HG03432 (cell line): ENCODE data around the gene HLA-DRB1.

Experiments used
- ATAC-seq: cut with Tn5 transposase; IDR thresholded peaks from one replicate; pipeline ENCODE4 v1.9.1; 2021; ENCODE audit warnings: mild to moderate bottlenecking, moderate library complexity; ENCODE audit not compliant: unreplicated experiment

Gene HLA-DRB1

DNA sequence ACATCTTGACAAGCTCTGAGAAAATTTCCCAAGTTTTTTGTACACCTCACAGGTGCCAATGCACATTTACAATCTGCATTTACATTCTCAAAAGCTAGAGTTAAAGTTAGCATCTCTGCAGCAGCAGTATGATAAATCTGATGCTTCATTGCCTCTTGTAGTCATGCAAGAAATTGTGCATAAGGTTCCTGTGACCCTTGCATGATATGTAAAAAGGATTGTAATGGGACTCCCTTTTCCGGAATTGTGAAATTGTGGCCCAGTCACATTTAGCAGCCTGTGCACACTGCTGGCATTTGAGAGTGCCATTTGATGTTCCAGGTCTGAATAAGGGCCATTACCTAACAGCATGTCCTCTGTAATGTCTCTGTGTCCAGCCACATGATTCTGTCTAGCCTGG is 24.1 kb downstream of the HLA-DRB1 start:
- ATAC-seq, result no peak

DNA sequence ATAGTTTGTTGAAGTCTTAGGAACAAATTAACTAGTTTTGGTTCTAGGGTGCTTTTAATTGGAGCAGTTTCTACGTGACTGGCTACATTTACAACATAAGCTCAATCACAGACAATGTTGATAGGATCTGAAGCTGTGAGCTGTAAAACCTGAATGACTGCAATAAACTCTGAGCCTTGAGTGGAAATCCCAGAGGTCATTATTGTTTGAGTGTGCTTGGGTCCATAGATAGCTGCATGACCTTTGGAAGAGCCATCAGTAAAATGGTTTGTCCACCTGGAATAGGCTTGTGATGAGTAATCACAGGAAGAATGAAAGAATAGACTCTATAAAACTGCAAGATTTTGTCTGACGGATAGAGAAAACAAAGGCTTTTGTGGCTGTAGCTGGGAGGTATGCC is 26.7 kb downstream of the HLA-DRB1 start:
- no peak for ATAC-seq

DNA sequence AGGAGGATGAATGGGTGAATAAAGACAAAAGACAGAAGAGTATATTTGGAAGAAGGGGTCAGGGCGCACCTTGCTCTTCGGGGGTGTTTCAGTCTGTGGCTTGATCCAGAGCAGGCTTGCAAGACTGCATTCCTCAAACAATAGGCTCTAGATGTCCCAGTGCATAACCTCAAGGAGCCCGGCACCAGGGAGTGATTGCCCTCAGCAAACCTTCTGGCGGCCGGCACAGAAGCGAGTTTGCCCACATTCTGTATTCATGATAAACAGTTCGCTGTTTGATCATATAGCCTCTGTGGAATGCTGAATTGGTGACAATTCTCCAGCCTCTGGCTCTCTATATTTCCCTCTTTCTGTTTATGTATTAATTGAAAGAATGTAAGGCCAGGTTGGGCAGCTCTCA is 29.9 kb downstream of the HLA-DRB1 start:
- no peak for ATAC-seq

DNA sequence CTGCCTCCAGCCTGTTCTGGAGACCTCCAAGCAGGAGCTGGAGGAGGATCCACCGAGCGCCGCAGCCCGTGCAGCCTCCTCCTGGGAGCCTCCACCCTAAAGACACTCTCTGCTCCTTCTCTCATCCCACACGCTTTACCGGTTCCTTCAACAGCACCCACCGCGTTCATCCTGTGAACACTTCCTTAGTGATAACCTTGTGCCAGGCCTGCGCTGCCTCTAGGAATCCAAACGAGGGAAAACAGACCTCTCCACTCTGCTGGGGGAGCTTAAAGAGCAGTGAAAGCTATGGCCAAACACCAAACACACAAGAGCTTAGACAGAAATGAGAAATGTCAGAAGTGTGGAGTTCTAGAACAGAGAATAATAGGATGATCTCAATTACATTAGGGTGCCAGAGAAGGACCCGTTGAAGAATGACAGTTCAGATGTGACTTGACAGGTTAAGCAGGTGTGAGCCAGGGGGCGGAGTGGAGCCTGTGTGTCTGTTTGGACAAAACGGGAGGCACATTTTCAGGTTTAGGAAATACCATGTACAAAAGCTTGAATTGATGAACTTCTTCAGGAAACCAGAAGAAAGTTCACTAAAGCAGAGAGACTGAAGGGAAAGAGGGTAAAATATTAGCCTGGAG is 31.1 kb downstream of the HLA-DRB1 start:
- ATAC-seq, result no peak

DNA sequence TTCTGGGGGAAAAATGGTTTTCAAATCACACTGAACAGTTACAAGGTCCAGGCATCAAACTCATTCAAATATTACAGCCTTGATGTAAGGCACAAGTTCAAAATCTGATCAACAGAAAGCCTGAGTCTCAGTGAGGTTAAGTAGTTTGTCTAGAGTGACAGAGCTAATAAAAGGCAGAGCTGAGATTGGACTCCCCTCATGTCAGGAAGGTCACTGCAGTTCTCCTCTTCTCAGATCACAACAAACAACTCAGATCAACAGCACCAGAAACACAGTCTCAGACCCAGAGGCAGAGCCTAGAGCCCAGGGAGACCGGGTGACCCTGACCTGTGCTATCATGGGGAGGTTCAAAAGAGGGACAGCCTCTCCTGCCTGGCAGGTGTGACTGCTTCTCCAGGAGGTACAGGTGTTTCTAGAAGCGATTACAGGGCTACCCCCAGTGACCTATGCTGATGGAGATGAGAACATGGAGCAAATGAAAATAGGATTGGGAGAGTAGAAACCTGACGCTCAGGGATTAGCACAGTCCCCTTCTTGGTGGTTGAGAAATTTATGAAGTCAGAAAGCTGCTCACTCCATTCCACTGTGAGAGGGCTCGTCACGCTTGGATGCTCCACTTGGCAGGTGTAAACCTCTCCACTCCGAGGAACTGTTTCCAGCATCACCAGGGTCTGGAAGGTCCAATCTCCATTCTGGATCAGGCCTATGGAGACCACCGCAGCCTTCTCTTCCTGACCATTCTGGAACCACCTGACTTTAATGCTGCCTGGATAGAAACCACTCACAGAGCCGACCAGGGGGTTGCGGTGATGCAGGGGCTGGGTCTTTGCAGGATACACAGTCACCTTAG is 35.3 kb downstream of the HLA-DRB1 start:
- no peak for ATAC-seq

DNA sequence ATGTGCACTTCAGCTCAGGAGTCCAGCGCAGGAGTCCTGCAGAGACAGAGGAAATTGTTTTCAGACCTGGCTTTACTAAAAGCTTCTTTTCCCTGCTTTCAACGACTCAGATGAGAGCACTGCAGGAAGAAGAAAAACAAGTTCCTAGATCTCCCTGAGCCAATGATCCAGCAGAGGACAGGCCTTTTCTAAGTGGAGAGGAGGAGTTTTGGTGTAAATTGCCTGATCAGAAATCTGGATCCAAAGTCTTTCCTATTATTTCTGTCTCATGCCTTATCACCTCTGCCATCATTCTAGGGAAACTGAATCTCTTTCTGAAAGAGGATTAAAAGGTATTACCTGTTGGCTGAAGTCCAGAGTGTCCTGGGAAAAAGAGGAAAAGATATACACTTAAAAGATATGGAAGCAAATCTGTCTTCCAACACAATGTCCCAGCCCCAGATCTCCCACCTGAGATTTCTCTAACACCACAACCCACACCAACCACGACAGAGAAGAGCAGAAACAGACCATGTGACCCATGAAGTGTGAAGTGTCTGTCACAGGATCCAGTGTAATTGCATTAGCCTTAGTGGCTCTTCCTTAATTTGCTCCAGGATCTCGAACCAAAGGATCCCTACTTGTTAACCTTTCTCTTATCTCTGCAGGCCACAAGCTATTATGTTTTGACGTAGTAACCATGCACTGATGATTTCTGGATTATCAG is 36.5 kb downstream of the HLA-DRB1 start:
- ATAC-seq, result no peak

DNA sequence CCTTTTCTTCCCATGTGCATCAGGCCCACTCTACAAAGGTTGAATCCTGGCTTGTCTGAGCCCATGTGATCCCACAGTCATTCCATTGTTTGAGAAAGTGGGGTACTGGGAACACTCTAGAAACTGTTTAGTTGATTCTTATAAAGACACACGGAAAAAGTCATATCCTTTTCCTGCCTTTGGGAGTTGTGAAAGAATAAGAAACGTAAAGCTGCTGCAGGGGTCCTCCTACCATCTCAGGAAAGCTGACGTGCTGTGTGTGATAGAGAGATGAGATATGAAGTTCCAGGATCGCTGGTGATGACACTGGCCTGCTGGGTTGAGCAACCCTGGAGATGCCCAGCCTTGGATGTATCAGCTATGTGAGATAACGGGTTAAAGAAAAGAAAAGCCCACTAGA is 38.2 kb downstream of the HLA-DRB1 start:
- ATAC-seq, result no peak

DNA sequence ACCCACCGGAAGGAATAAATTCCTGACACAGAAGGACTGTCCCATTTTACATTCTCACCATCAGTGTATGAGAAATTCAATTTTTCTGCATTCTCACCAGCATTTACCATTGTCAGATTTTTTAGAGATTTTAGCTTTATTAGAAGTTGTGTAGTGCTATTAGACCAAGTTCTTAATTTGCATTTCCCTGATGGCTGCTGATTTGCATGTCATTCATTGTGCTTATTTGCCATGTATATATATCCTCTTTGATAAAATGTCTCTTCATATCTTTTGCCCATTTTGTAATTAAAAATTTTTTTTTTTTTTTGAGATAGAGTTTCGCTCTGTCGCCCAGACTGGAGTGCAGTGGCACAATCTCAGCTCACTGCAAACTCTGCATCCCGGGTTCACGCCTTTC is 49.8 kb downstream of the HLA-DRB1 start:
- no peak for ATAC-seq

DNA sequence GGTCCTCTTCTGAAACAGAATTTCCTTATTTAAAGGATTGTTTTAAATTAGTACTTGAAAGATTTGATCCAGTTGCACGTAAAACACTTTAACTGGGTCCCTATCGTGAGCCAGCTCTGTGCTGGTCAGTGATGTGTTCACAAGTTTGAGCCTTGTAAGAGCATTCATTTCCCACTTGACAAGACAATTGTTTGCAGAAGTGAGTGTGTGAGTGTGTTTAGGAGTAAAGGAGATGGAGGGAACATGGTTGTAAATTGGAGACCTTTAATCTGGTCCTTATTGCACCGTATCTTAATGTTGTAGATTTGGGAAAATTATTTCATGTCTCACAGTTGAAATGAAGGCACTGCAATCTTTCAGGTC is 59.2 kb downstream of the HLA-DRB1 start:
- peak; percentile 42 for ATAC-seq

DNA sequence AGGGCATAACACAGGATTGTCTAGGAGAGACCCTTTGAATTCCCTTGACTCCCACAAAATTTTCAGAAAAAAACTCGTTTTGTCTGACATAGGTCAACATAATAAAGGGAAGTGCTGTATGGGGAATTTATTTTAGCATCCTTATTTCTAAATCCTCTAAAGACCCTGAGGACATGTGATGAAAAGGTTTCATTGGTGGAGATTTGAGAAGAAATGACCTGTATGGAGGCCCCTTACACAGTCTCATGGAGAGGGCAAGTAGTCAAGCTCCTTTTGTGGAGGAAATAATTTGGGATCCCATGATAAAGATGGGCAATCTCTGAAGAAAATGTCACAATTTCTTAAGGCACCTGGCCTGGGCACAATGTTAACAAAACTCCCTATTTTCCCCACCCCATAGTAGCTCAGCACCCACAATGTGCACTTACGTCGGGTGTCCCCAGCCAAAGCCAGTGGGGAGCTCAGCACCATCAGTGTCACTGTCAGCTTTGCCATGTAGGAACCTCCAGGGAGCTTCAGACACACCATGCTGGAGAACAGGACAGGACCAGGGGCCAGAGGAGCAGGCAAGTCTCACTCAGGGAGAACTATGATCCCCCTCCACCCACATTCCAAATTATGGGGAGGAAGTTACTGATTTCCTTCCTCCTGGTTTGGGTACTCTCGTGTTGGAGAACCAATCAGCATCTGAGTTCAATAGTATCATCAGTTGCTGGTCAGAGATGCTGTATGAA is 59.8 kb downstream of the HLA-DRB1 start, which contains the start of gene HLA-DRB5:
HLA-DRB5 (minus strand) TSS at position 591 of the 734 bp plus-strand sequence; CDS start at position 528, 63 bp downstream.
- peak; percentile 70 for ATAC-seq
